K562 (cell line): ENCODE data around the gene TENM4. TPM values are rescaled to one million over a fixed set of nuclear protein-coding genes. Genes with fewer than 3 reads are reported as not detected.

Experiments used
- ATAC-seq: fragments of 200-7000 bp; cut with Tn5 transposase; 3 replicates; pipeline ENCODE4 v1.9.1; 2020; ENCODE audit warnings: moderate library complexity
- BruUV-seq: library from RNA; stranded (reverse); fragments of 400-500 nt; replicated peaks from 2 replicates; lab custom pipeline; 2021; lab: Mats Ljungman, UMichigan
- CTCF ChIA-PET: fragments of 300-600 bp; formaldehyde crosslinking; extraction: SDS; loops from one replicate; lab custom pipeline; 2021; ENCODE audit warnings: low intra/inter-chr PET ratio; lab: Yijun Ruan, JAX
- POLR2A ChIA-PET: fragments of 300-600, 350-650 bp; sonication (Branson Sonifier 250); formaldehyde crosslinking; extraction: SDS; loops from one replicate; lab custom pipeline; 2021; ENCODE audit warnings: antibody characterized with exemption, inconsistent platforms; lab: Yijun Ruan, JAX
- DNase-seq, 4 experiments: peaks; one replicate each; pipeline versions ENCODE4 v3.0.0 to v3.0.0-alpha.2; 2011 to 2018; ENCODE audit warnings: low spot score in 3 of 4, mixed read lengths in 3 of 4; ENCODE audit errors: extremely low read depth in 1 of 4
- FAIRE-seq: peaks from 2 replicates; lab custom pipeline; 2011; peaks lifted over from hg19 to GRCh38; lab: Jason Lieb, UNC
- H2AFZ ChIP-seq: 2 replicates; pipeline ENCODE4 v1.6.0; 2011; ENCODE audit warnings: low read depth, low read length, control low read depth, inconsistent platforms
- H3K27ac ChIP-seq: fragments of 200-600 bp; 3 replicates; pipeline ENCODE4 v1.8.0; 2011; ENCODE audit warnings: low read depth, mild to moderate bottlenecking, control low read depth, inconsistent platforms, low read length, moderate library complexity, mixed read lengths; ENCODE audit errors: extremely low read depth
- H3K27me3 ChIP-seq, 2 experiments: fragments of 300-600 bp in 1 of 2; 2 replicates in 1 of 2; 3 replicates in 1 of 2; pipeline versions ENCODE4 v1.6.0 to v1.8.0; 2011; ENCODE audit warnings: inconsistent platforms in 2 of 2, low read length in 2 of 2, mild to moderate bottlenecking in 1 of 2, mixed read lengths in 1 of 2, moderate library complexity in 1 of 2; ENCODE audit not compliant: control insufficient read depth in 2 of 2, insufficient read depth in 2 of 2
- H3K36me3 ChIP-seq: fragments of 300-600 bp; 3 replicates; pipeline ENCODE4 v1.8.0; 2011; ENCODE audit warnings: mild to moderate bottlenecking, low read length, inconsistent platforms; ENCODE audit not compliant: control insufficient read depth, insufficient read depth
- H3K4me1 ChIP-seq, 2 experiments: fragments of 200-600 bp in 1 of 2; replicated peaks in 1 of 2; 2 replicates in 1 of 2; 3 replicates in 1 of 2; pipeline versions ENCODE4 v1.5.1 to v1.8.0; 2011; ENCODE audit warnings: inconsistent platforms in 2 of 2, low read length in 2 of 2, mild to moderate bottlenecking in 1 of 2, mixed read lengths in 1 of 2, moderate library complexity in 1 of 2; ENCODE audit not compliant: control insufficient read depth in 2 of 2, insufficient read depth in 2 of 2
- H3K4me2 ChIP-seq: 2 replicates; pipeline ENCODE4 v1.6.1; 2011; ENCODE audit warnings: low read length, control low read depth, inconsistent platforms, mixed read lengths; ENCODE audit not compliant: insufficient read depth
- H3K4me3 ChIP-seq: fragments of 200-600 bp; sonication (generic), shearing (Covaris generic); 2 replicates; pipeline ENCODE4 v1.5.1; 2016; ENCODE audit warnings: control low read depth, inconsistent platforms
- H3K79me2 ChIP-seq: fragments of 200-600 bp; 3 replicates; pipeline ENCODE4 v1.8.0; 2011; ENCODE audit warnings: low read length, inconsistent platforms; ENCODE audit not compliant: control insufficient read depth, insufficient read depth
- H3K9ac ChIP-seq, 2 experiments: 2 replicates each; pipeline versions ENCODE4 v1.6.0 to v1.6.1; 2011; ENCODE audit warnings: low read depth in 2 of 2, low read length in 2 of 2, control low read depth in 1 of 2, inconsistent platforms in 1 of 2, mild to moderate bottlenecking in 1 of 2, mixed read lengths in 1 of 2; ENCODE audit not compliant: insufficient read depth in 1 of 2
- H3K9me1 ChIP-seq: one replicate; pipeline ENCODE4 v1.6.0; 2011; ENCODE audit warnings: inconsistent platforms, mild to moderate bottlenecking, low read length, moderate library complexity; ENCODE audit not compliant: control insufficient read depth, insufficient read depth
- H3K9me3 ChIP-seq: replicated peaks from 2 replicates; pipeline ENCODE4 v1.5.1; 2011; ENCODE audit warnings: low read depth, low read length, inconsistent platforms; ENCODE audit not compliant: control insufficient read depth, insufficient read depth
- H4K20me1 ChIP-seq: replicated peaks from 2 replicates; pipeline ENCODE4 v1.6.1; 2011; ENCODE audit warnings: low read length, inconsistent platforms, mixed read lengths; ENCODE audit not compliant: control insufficient read depth, insufficient read depth
- HDAC1 ChIP-seq, 2 experiments: fragments of 450-650 bp; IDR thresholded peaks; 2 replicates each; pipeline ENCODE4 v1.6.1; 2016 to 2017; ENCODE audit warnings: inconsistent platforms in 1 of 2, mild to moderate bottlenecking in 1 of 2, moderate library complexity in 1 of 2
- HNRNPK ChIP-seq: fragments of 200-400 bp; formaldehyde crosslinking; IDR thresholded peaks from one replicate; pipeline ENCODE4 v1.6.1; 2018; ENCODE audit warnings: mild to moderate bottlenecking, low read depth, low read length; ENCODE audit not compliant: poor library complexity, severe bottlenecking
- MCM3 ChIP-seq: fragments of 450-650 bp; IDR thresholded peaks from 2 replicates; pipeline ENCODE4 v1.6.1; 2016
- NFRKB ChIP-seq: fragments of 450-650 bp; IDR thresholded peaks from 2 replicates; pipeline ENCODE4 v1.6.1; 2016; ENCODE audit warnings: low read depth
- RB1 ChIP-seq: fragments of 450-650 bp; IDR thresholded peaks from 2 replicates; pipeline ENCODE4 v1.6.1; 2017; ENCODE audit warnings: low read depth, mild to moderate bottlenecking
- RUNX1 ChIP-seq: sonication (generic); IDR thresholded peaks from 2 replicates; pipeline ENCODE4 v1.6.1; 2016; ENCODE audit warnings: antibody characterized with exemption, low read depth
- SP2 ChIP-seq: IDR thresholded peaks from 2 replicates; pipeline ENCODE4 v1.6.1; 2011; ENCODE audit warnings: mild to moderate bottlenecking, low read depth, low read length, moderate library complexity; ENCODE audit not compliant: poor library complexity, severe bottlenecking; ENCODE audit errors: extremely low read depth
- UBTF ChIP-seq, 2 experiments: IDR thresholded peaks; 2 replicates each; pipeline ENCODE4 v1.6.1; 2012; ENCODE audit warnings: improper control_type of control experiment in 2 of 2, low read depth in 2 of 2, low read length in 2 of 2, borderline replicate concordance in 1 of 2
- ZNF239 ChIP-seq: fragments of 250-450 bp; sonication (Bioruptor Pico); IDR thresholded peaks from 2 replicates; pipeline ENCODE4 v1.4.0; 2020; ENCODE audit warnings: mild to moderate bottlenecking
- ZNF586 ChIP-seq: fragments of 450-650 bp; formaldehyde crosslinking; conservative IDR thresholded peaks from 2 replicates; pipeline ENCODE4 v1.4.0; 2020; ENCODE audit warnings: mild to moderate bottlenecking, moderate library complexity
- WGBS: fragments of 100-300 bp; shearing (Covaris generic); methylation state at CpG from one replicate; pipeline ENCODE4 v1.1.6; 2016; ENCODE audit warnings: low coverage, mixed read lengths; ENCODE audit not compliant: insufficient coverage; ENCODE audit errors: missing lambda C conversion rate; 5-methylcytosine and 5-hydroxymethylcytosine counted together
- in situ Hi-C: fragments of 300-500 bp; cut with MboI; formaldehyde crosslinking; loops from 4 replicates; pipeline ENCODE4 v1.15.0; 2018; ENCODE audit warnings: inconsistent platforms, mixed read lengths
- intact Hi-C: fragments of 100-400 bp; cut with micrococcal nuclease; formaldehyde crosslinking; loops from 2 replicates; pipeline ENCODE4 v1.14.2; 2022
- polyA plus RNA-seq, 8 experiments: library from polyadenylated mRNA; depleted of rRNA in 4 of 8; stranded (reverse) in 5 of 8; unstranded in 3 of 8; fragments of >200 nt; fragmentation: Nextera tagmentation in 2 of 8; fragmentation: Illumina TruSeq in 1 of 8; extraction: Ambion mirVana in 2 of 8; extraction: Trizol in 1 of 8; gene quantifications; 2 replicates each; pipeline versions ENCODE4 v1.2.1 to v1.2.3, GENCODE V29; 2011 to 2014; ENCODE audit warnings: inconsistent platforms in 1 of 8, missing spikeins in 1 of 8
- total RNA-seq, 7 experiments: library from RNA; depleted of rRNA in 6 of 7; stranded (reverse); fragments of >200 nt in 6 of 7; fragmentation: Illumina TruSeq in 2 of 7; extraction: Trizol in 2 of 7; gene quantifications; 2 replicates each; pipeline versions ENCODE4 v1.2.1 to v1.2.3, GENCODE V29; 2011 to 2021; ENCODE audit warnings: low replicate concordance in 1 of 7
- TF ChIP-seq, protein P1 (sequence below): sonication (generic); formaldehyde crosslinking; IDR thresholded peaks from 2 replicates; pipeline ENCODE4 v1.8.0; 2022; ENCODE audit warnings: mild to moderate bottlenecking, missing genetic modification reagents
- TF ChIP-seq, protein P2 (sequence below): sonication (generic); formaldehyde crosslinking; IDR thresholded peaks from 2 replicates; pipeline ENCODE4 v1.8.0; 2022; ENCODE audit warnings: mild to moderate bottlenecking, missing genetic modification reagents

TENM4 gene
- total and polyA plus RNA-seq, 9 of the 15 experiments (the other 6 are each of a cell fraction or from before 2014, with no cell fraction given) = 0.16 TPM; not detected in 8

DNA sequence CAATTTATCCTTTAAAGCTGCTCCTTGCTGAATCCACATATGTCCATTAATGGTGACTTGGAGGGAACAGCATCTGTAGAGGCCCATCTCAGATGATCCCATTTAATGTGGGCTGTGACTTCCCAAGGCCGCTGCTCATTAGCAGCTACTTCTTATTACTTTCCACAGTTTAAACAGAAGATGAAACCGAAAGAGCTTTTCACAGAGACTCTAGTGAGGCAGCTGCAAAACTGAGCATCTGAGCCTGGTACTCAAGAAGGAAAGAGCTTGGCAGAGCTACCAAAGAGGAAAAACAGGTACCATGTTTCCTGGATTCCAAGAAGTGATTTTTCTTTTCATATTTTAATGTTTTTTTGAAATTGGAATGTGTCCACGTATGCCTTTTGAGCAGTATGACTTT, 755.7 kb downstream of the TENM4 start:
- no peaks in the 10 kb centered on the region for H4K20me1 ChIP-seq
- no TSS peak for BruUV-seq
- no peak overlapping the region for H2AFZ ChIP-seq
- peaks cover 4 to 12% of the 10 kb centered on the region in 2 experiments; a peak in 3 of 5 replicates for H3K27me3 ChIP-seq
- H3K4me2 ChIP-seq = no peak overlapping the region
- H3K9me1 ChIP-seq = no peaks in the 10 kb centered on the region
- H3K4me3 ChIP-seq = no peak overlapping the region
- intact Hi-C loops = no loop called here
- WGBS = 0% methylated on average over 3 of the region's 3 CpGs
- DNase-seq (no peak), ATAC-seq (no peak)
- TF ChIP-seq RB1 (no peak), NFRKB (no peak), UBTF (IDR thresholded peaks at IDR 0.05; ENCODE audit: borderline replicate concordance in 1 of 2, low read depth in 2 of 2, low read length in 2 of 2) (no peak), HNRNPK (no peak), SP2 (no peak), ZNF586 (CRISPR knock-in tag) (no peak), ZNF239 (CRISPR knock-in tag) (no peak), MCM3 (no peak), RUNX1 (no peak), HDAC1 (IDR thresholded peaks at IDR 0.05) (no peak)
- TF ChIP-seq, protein P1, sequence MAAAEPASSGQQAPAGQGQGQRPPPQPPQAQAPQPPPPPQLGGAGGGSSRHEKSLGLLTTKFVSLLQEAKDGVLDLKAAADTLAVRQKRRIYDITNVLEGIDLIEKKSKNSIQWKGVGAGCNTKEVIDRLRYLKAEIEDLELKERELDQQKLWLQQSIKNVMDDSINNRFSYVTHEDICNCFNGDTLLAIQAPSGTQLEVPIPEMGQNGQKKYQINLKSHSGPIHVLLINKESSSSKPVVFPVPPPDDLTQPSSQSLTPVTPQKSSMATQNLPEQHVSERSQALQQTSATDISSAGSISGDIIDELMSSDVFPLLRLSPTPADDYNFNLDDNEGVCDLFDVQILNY (CRISPR knock-in tag) = no peak
- TF ChIP-seq, protein P2, sequence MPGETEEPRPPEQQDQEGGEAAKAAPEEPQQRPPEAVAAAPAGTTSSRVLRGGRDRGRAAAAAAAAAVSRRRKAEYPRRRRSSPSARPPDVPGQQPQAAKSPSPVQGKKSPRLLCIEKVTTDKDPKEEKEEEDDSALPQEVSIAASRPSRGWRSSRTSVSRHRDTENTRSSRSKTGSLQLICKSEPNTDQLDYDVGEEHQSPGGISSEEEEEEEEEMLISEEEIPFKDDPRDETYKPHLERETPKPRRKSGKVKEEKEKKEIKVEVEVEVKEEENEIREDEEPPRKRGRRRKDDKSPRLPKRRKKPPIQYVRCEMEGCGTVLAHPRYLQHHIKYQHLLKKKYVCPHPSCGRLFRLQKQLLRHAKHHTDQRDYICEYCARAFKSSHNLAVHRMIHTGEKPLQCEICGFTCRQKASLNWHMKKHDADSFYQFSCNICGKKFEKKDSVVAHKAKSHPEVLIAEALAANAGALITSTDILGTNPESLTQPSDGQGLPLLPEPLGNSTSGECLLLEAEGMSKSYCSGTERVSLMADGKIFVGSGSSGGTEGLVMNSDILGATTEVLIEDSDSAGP (CRISPR knock-in tag) = no peak
- TF ChIP-seq, all 486 proteins: peak for 0
- Histone ChIP-seq H3K36me3 (no peaks in the 10 kb centered on the region), H3K27ac (no peak overlapping the region), H3K4me1 (no peaks in the 10 kb centered on the region), H3K9me3 (no peaks in the 10 kb centered on the region), H3K79me2 (no peaks in the 10 kb centered on the region), H3K9ac (no peak overlapping the region)
- POLR2A ChIA-PET = no interaction called here
- in situ Hi-C loops = no loop called here
- no peak for FAIRE-seq
- CTCF ChIA-PET = no interaction called here
